Measurements from ENCODE around the gene ZNF532.

DNA sequence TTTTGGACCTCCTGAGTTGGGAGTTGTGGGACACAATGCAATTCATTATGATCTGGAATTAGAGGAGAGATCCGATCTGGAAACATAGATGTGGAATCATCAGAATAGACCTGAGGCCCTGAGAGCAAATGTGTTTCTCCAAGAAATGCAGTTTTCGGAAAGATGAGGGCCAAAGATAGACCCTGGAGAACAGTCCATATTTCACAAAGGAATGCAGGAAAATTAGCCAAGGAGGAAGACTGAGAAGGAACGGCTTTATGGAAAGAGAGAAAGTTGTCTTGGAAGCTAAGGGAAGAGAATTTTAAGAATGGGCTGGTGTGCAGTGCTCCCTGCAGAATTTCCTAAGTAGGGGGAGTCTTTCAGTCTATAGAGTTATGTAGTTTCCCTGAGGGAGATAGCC lies 11.1 kb upstream of the ZNF532 start:
- TF ChIP-seq POLR2A (IDR thresholded peaks at IDR 0.05; ENCODE audit: low read length) = no peak
- no peak for TF ChIP-seq GATA1 (IDR thresholded peaks at IDR 0.05; ENCODE audit: low read depth, low read length)

All from erythroblast (primary cell).